B cell (primary cell): ENCODE measurements around the gene TRPV4.

Experiments
- EZH2 ChIP-seq: IDR thresholded peaks from 2 replicates; pipeline ENCODE4 v1.6.1; 2012; ENCODE audit warnings: borderline replicate concordance, low read depth, mild to moderate bottlenecking, moderate library complexity, low read length; ENCODE audit not compliant: insufficient read depth, poor library complexity, severe bottlenecking
- TF ChIP-seq, protein P1 (sequence below): fragments of 200-600 bp; IDR thresholded peaks from one replicate; pipeline ENCODE4 v1.8.0; 2022; ENCODE audit warnings: antibody characterized with exemption, mild to moderate bottlenecking

DNA sequence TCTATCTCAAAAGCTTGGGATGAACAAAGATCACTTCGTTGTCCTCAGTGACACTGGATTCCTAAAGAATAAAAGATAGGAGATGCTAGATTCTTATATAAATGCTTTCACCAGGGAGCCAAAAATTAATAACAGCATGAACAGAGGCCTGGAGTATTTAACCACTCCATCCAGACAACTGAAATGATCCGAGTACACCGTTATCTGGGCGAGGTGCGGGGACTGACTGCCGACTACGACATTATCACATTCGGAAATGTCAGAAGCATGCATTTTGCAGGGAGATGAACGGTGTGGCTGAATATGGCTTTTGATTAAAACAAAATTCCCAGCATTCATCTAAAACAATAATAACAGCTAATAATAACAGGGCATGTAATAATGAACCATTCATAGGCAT, 56.6 kb downstream of the TRPV4 start:
- TF ChIP-seq, protein P1, sequence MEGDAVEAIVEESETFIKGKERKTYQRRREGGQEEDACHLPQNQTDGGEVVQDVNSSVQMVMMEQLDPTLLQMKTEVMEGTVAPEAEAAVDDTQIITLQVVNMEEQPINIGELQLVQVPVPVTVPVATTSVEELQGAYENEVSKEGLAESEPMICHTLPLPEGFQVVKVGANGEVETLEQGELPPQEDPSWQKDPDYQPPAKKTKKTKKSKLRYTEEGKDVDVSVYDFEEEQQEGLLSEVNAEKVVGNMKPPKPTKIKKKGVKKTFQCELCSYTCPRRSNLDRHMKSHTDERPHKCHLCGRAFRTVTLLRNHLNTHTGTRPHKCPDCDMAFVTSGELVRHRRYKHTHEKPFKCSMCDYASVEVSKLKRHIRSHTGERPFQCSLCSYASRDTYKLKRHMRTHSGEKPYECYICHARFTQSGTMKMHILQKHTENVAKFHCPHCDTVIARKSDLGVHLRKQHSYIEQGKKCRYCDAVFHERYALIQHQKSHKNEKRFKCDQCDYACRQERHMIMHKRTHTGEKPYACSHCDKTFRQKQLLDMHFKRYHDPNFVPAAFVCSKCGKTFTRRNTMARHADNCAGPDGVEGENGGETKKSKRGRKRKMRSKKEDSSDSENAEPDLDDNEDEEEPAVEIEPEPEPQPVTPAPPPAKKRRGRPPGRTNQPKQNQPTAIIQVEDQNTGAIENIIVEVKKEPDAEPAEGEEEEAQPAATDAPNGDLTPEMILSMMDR, result no peak
- no peak for TF ChIP-seq EZH2
